ENCODE data around the gene SERINC2.
"Not testable (repeated sequence)": the region's sequence is repeated elsewhere in the genome, so short reads cannot be mapped to it uniquely, and the experiment has no call there.

Gene SERINC2

DNA sequence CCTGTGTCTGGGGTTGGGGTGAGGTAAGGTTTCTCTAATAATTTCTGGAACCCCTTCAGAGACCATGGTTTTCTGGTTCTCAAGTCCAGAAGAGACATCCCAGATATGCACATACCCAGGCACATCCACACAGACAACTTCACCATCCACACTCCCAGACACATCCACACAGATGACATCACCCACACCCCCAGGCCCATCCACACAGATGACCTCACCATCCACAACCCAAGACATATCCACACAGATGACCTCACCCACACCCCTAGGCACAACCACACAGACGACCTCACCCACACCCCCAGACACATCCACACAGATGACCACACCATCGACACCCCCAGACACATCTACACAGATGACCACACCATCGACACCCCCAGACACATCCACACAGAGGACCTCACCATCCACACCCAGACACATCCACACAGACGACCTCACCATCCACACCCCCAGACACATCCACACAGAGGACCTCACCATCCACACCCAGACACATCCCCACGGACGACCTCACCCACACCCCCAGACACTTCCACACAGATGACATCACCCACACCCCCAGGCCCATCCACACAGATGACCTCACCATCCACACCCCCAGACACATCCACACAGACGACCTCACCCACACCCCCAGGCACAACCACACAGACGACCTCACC is 26.3 kb upstream of the SERINC2 start:
- not testable (repeated sequence) for DNase-seq

- DNase-seq: no peak
Measured at GRCh38 chr1:31387612-31388011, 25.4 kb upstream of the SERINC2 start.

DNA sequence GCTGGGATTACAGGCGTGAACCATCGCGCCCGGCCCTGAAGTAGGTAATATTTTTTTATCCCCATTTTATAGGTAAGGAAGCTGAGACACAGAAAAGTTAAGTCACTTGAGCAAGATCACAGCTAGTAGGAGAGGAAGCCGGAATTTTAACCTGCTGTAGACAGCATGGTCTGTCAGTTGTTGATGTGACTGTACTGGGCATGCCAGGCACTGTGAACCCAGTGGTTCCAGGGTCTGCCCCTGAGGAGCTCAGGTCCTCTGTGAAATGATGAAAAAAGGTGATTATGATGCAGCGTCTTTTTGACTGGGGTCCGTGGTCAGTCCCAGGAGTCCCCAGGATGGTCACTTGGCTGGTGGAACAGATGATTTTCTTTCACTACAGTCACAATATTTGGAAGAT is 23.4 kb upstream of the SERINC2 start:
- DNase-seq: no peak

DNA sequence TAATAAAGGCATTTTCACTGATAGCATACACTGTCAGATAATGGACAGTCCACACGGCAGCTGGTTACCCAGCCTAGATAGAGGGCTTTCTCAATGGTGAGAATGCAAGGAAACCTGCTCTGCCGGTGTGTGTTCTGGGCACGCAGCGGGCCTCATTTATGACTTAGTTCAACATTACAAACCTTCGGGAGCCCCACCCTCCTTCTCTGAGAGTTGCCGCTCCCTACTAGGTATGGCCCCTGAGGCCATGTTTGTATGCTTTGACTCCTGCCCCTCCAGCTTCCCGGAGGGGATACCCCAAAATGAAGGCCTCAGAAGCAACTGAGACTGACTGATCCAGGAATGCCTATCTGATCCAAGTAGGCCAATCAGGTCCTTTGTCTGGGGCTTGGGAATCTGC is 22.9 kb upstream of the SERINC2 start:
- no peak for DNase-seq

DNA sequence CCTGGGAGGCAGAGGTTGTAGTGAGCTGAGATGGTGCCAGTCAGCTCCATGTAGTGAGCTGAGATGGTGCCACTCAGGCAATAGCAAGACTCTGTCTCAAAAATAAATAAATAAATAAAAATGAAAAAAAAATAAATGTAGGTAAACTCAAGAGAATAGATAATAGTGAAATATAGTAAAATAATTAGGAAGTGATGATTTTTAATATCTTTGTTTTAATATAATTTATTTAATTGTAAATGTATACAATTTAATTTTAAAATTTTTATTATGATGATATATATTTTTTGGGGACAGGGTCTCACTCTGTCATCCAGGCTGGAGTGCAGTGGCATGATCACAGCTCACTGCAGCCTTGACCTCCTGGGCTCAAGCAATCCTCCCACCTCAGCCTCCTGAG is 19.6 kb upstream of the SERINC2 start:
- DNase-seq: no peak

DNA sequence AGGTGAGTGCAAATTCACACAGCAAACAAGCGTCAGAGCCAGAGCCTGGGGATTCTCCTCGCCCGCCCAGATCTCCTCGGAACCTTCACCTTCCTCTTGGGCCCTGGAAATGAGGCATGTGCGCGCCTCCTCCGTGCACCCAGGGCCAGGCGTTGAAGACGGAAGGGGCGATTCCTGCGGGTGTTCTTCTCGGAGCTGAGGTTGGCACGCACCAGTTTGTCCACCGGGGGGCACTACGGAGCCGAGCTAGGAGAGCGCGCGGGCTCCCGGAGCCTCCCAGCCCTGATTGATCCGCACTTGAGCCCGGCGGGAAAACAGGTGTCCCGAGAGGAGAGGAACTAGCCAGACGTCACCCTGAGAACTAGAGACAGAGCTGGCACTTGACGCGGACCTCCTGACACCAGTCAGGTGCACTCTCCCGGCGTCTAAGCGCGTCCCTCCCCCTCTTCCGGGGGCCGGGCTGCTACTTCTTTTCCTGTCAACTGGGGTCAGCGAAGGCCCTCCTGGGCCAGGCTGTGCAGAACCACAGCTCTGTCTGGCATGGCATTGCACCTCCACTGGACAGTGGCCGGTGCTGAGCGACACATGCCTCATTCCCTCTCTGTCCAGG is 18.3 kb upstream of the SERINC2 start:
- peak; percentile 63 for DNase-seq

DNA sequence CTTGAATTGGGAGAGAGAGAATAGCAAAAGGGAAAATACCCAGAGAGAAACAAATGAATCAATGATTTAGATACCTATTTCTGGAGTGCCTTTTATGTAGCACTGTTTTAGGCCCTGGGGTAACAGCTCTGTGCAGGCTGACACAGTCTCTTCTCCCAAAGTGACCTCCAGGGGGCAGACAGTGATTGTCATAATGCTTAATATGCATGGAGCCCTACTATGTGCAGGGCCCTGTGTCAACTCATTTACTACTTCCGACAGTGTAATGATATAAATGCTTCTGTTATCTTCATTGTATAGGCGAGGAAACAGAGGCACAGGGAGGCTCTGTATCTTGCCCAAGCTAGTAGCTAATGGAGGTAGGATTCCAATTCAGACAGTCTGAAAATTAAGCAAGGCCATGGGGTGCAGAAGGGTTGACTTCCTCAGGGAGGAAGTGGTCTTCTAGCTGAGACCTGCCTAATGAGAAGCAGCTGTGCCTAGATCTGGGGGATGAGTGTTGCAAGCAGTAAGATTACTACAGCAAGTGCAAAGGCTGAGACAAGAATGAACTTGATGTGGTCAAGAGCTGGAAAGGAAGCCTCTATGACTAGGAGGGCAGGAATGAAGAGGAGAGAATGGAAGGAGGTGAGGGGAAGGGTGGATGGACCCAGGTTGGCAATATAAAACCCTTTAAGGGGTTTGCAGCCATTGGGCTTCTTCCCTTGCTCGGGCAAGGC is 16.2 kb upstream of the SERINC2 start:
- DNase-seq: no peak

GRCh38 chr1:31397360-31398095 is 15.5 kb upstream of the SERINC2 start:
- no peak for DNase-seq

GRCh38 chr1:31398246-31398645 is 14.8 kb upstream of the SERINC2 start:
- DNase-seq: no peak

GRCh38 chr1:31399976-31400375 is 13.0 kb upstream of the SERINC2 start:
- no peak for DNase-seq

- no peak for DNase-seq
Measured at GRCh38 chr1:31400393-31400792, 12.6 kb upstream of the SERINC2 start.

DNA sequence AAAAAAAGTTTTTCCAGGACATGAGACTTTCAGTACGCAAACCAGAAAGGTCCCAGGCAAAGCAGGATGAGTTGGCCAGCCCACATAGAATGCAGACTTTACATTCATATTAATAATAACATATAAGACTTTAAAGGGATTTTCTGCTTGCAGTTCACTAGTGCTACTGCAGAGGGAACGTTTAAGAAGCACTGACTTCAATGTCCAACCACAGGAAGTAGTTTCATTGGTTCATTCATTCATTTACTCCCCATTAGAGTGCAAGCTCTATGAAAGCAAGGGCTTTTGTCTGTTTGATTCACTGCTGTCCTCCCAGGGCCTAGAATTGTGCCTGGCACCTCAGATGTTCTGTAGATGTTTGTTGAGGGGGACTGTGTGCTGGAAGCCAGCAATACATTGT is 11.8 kb upstream of the SERINC2 start:
- no peak for DNase-seq

- no peak for DNase-seq
Measured at GRCh38 chr1:31405578-31406245, 7.3 kb upstream of the SERINC2 start.

GRCh38 chr1:31407029-31407626 is 5.9 kb upstream of the SERINC2 start:
- no peak for DNase-seq

DNA sequence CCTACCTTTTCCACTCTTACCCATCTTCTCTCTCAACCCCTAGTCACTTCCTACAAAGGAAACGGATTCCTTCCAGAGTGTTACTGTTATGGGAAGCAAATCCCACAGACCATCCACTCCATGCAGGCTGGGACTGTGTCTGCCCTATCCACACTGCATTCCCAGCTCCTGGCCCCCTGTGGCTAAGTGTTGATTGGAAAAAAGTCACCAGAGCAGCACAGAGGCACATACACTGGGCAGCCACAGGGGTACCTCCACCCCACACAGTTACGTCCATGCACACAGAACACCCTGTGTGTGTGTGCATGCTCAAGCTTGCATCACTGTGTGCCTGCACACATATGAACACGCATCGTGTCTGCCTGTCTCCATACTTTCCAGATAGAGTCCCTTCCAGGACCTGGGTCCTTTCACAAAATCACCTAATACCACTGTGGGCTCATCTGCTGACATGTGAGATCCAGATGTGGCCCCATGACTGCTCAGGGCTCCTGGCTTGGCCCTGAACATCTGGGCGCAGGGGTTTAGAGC is 4.2 kb upstream of the SERINC2 start:
- no peak for DNase-seq

DNA sequence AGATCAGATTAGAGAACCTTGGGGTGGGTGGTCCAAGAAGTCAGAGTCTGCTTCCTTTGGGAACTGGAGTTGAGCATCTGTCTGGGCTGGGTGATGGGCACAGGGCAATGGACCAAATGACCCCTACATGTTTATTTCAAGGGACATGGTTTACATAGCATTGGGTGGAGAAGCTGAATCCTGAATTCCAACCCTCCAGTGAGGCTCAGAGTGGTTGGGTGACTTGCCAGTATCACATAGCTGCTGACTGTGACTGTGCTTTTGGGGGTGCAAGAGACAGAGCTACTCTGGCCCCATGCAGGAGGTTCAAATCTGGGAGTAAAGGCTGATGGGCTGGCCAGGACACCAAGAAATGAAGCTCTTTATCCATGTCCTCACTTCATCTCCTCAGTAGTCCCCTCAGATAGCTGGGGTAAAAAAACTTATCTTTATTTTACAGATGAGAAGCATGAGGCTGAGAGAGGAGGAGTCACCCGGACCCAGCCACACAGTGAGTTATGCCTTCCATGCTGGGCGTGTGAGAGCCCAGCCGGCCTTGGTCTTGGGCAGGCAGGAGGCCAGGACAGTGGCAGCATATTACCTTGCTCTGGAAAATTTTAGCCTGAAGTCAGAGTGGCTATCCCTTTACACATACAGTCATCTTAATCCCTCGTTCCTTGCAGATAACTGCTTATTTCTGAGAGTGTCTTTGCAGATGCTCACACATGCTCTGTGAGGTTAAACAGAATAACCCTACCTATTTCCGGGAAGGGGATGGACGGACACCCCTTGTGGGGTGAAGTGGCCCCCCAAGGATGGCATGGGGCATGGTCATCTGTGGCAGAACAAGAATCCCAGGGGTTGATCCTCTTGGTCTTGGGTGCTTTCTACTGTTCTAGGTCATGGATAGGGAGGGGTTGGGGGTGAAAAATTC is 2.8 kb upstream of the SERINC2 start:
- DNase-seq: no peak

DNA sequence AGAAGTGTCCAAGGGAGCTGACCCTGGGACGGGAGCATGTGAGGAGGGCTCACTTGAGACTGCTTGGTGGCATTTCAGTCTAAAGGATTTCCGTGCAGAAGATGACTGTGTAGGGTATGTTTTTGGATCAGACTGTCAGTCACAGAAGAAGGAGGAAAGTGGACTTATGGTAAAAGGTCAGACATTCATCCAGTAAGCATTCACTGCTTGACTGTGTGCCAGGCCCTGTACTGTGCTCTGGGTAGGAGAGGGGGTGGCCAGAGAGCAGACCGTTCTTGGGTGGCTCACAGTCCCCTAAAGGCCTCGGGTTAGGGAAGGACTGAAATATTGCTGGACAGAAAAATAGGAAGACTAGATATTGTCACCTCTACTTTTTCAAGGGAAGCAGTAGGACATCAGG is 2.1 kb upstream of the SERINC2 start:
- no peak for DNase-seq

DNA sequence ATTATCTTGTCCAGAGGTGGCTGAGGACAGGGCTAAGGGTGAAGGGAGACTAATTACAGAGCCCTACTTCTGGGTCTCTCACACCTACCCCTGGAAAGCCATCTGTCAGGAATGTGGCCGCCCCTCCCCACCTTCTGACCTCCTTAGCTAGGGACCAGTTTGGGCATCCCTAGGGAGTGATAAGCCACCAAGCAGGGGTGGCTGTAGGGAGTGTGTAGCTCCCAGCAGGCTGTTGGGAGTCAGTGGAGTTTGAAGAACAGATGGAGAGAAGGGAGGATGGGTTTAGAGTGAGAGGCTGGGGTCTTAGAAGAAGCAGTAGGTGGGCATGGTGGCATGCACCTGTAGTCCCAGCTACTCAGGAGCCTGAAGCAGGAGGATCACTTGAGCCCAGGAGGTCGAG is 808 bp upstream of the SERINC2 start:
- DNase-seq: no peak

DNA sequence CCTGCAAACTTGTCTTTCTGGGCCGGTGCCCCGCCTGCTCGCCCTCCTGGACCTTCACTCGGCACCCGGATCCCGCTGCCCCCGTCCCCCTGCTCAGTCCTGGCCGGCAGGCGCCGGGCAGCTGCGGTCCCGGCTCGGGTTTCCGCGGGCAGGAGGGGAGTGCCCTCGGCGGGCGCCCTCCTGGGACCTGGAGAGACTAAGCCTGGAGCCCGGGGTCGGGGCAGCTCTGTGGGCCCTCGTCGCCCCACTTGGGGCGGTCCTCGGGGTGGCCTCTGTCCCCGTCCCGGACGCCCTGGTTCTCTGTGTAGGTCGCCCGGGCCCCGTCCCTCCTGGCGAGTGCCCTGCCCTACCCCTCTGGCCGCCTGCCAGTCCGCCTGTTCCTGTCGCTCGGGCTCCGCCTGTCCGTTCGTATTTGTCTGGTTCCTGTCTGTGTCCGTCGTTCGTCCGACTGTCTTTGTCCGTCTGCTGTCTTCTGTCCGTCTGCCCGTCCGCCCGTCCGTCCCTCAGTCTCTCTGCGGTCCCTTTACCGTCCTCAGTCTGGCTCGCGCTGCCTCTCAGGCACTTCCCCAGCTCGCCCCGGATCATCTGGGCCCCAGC is 490 bp downstream of the SERINC2 start:
- peak; percentile 41 for DNase-seq

- DNase-seq: no peak
Measured at GRCh38 chr1:31414980-31415370, 2.0 kb downstream of the SERINC2 start.

DNA sequence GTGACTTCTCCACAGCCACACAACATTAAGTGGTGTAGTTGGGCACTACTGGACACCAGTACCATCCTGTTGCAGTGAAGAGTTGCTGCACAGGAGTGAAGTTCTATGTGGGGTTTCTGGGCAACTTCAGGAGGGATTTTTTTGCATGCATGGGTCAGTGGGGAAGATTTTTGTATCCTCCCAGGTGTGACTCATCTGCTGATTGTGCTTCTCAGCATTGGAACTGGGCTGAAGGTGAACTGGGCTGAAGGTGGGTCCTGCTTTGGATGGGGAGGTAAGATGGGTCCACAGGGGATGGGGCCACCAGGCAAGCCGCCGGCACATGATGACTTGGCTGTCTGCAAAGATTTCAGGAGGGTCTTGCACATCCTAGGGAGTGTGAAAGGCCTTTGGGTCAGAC is 2.6 kb downstream of the SERINC2 start:
- DNase-seq: no peak

Measured in 8988T (cell line).